Measurements from ENCODE around the gene CLDN7.
A peak's percentile ranks its signal among the peaks of the same experiment; 100 is the strongest.

The CLDN7 gene

GRCh38 chr17:7234083-7234951, 28.0 kb downstream of the CLDN7 start, which contains the start of gene DVL2:
DVL2 (minus strand) TSS chr17:7234517; CDS start chr17:7234262, 255 bp downstream.
- H3K4me2 ChIP-seq (ENCODE audit: low read length) = peak within 1 kb of the TSS; percentile 80
- peak within 1 kb of the TSS; percentile 34; the same call in 1 of the 2 replicates for H2AFZ ChIP-seq (ENCODE audit: low read depth, low read length)
- H3K27ac ChIP-seq (ENCODE audit: low read length) = peak within 1 kb of the TSS; percentile 58
- no peaks in the 10 kb centered on the region for H3K27me3 ChIP-seq (ENCODE audit: low read depth, low read length)
- TF ChIP-seq CTCF (IDR thresholded peaks at IDR 0.05; ENCODE audit: low read depth, low read length) = no peak
- TF ChIP-seq EZH2phosphoT487 (IDR thresholded peaks at IDR 0.05; ENCODE audit: low read depth) = no peak
- peaks cover 12% of the 10 kb centered on the region for H3K4me1 ChIP-seq (ENCODE audit: low read length)
- no peaks in the 10 kb centered on the region for H3K9me3 ChIP-seq (ENCODE audit: insufficient read depth, low read length)
- H3K4me3 ChIP-seq (ENCODE audit: low read length) = peak within 1 kb of the TSS; percentile 99
- peak within 1 kb of the TSS; percentile 90 for H3K9ac ChIP-seq (ENCODE audit: low read length)
- H3K79me2 ChIP-seq (ENCODE audit: low read length) = peaks cover 67% of the 10 kb centered on the region
- H4K20me1 ChIP-seq (ENCODE audit: insufficient read depth, low read length) = peaks cover 11% of the 10 kb centered on the region
- H3K36me3 ChIP-seq (replicated peaks; ENCODE audit: low read depth, low read length) = peaks cover 13% of the 10 kb centered on the region

- peaks cover 13% of the 10 kb centered on the region for H3K36me3 ChIP-seq (replicated peaks; ENCODE audit: low read depth, low read length)
- no peak overlapping the region for H2AFZ ChIP-seq (ENCODE audit: low read depth, low read length)
- peak overlapping the region; percentile 70 for H3K4me2 ChIP-seq (ENCODE audit: low read length)
- no peaks in the 10 kb centered on the region for H3K27me3 ChIP-seq (ENCODE audit: low read depth, low read length)
- peak overlapping the region; percentile 90 for H3K9ac ChIP-seq (ENCODE audit: low read length)
- no peaks in the 10 kb centered on the region for H3K9me3 ChIP-seq (ENCODE audit: insufficient read depth, low read length)
- peaks cover 61% of the 10 kb centered on the region for H3K79me2 ChIP-seq (ENCODE audit: low read length)
- peak overlapping the region; percentile 99 for H3K4me3 ChIP-seq (ENCODE audit: low read length)
- H3K4me1 ChIP-seq (ENCODE audit: low read length) = peaks cover 12% of the 10 kb centered on the region
- H4K20me1 ChIP-seq (ENCODE audit: insufficient read depth, low read length) = peaks cover 11% of the 10 kb centered on the region
- TF ChIP-seq CTCF (IDR thresholded peaks at IDR 0.05; ENCODE audit: low read depth, low read length) = no peak
- TF ChIP-seq EZH2phosphoT487 (IDR thresholded peaks at IDR 0.05; ENCODE audit: low read depth) = no peak
- peak overlapping the region; percentile 58 for H3K27ac ChIP-seq (ENCODE audit: low read length)
These were observed 28.6 kb downstream of the CLDN7 start for GRCh38 chr17:7233701-7234082.

GRCh38 chr17:7232114-7232513, 30.2 kb downstream of the CLDN7 start:
- H3K9ac ChIP-seq (ENCODE audit: low read length) = no peak overlapping the region
- no peaks in the 10 kb centered on the region for H3K9me3 ChIP-seq (ENCODE audit: insufficient read depth, low read length)
- no peak overlapping the region for H2AFZ ChIP-seq (ENCODE audit: low read depth, low read length)
- peaks cover 6% of the 10 kb centered on the region; the same call in 1 of the 2 replicates for H4K20me1 ChIP-seq (ENCODE audit: insufficient read depth, low read length)
- no peaks in the 10 kb centered on the region for H3K27me3 ChIP-seq (ENCODE audit: low read depth, low read length)
- H3K79me2 ChIP-seq (ENCODE audit: low read length) = peaks cover 46% of the 10 kb centered on the region
- no peak for TF ChIP-seq CTCF (IDR thresholded peaks at IDR 0.05; ENCODE audit: low read depth, low read length)
- no peak for TF ChIP-seq EZH2phosphoT487 (IDR thresholded peaks at IDR 0.05; ENCODE audit: low read depth)
- no peak overlapping the region for H3K4me3 ChIP-seq (ENCODE audit: low read length)
- H3K4me1 ChIP-seq (ENCODE audit: low read length) = peaks cover 7% of the 10 kb centered on the region
- H3K27ac ChIP-seq (ENCODE audit: low read length) = no peak overlapping the region
- no peak overlapping the region for H3K4me2 ChIP-seq (ENCODE audit: low read length)
- peaks cover 12% of the 10 kb centered on the region for H3K36me3 ChIP-seq (replicated peaks; ENCODE audit: low read depth, low read length)

GRCh38 chr17:7229504-7229903, 32.8 kb downstream of the CLDN7 start:
- TF ChIP-seq CTCF (IDR thresholded peaks at IDR 0.05; ENCODE audit: low read depth, low read length) = no peak
- no peak for TF ChIP-seq EZH2phosphoT487 (IDR thresholded peaks at IDR 0.05; ENCODE audit: low read depth)
- peaks cover 6% of the 10 kb centered on the region; the same call in 1 of the 2 replicates for H4K20me1 ChIP-seq (ENCODE audit: insufficient read depth, low read length)
- no peak overlapping the region for H3K27ac ChIP-seq (ENCODE audit: low read length)
- H3K4me2 ChIP-seq (ENCODE audit: low read length) = no peak overlapping the region
- H3K9me3 ChIP-seq (ENCODE audit: insufficient read depth, low read length) = no peaks in the 10 kb centered on the region
- H3K36me3 ChIP-seq (replicated peaks; ENCODE audit: low read depth, low read length) = no peaks in the 10 kb centered on the region
- H3K79me2 ChIP-seq (ENCODE audit: low read length) = peaks cover 32% of the 10 kb centered on the region
- H3K9ac ChIP-seq (ENCODE audit: low read length) = no peak overlapping the region
- no peaks in the 10 kb centered on the region for H3K27me3 ChIP-seq (ENCODE audit: low read depth, low read length)
- peaks cover 4% of the 10 kb centered on the region for H3K4me1 ChIP-seq (ENCODE audit: low read length)
- H2AFZ ChIP-seq (ENCODE audit: low read depth, low read length) = no peak overlapping the region
- no peak overlapping the region for H3K4me3 ChIP-seq (ENCODE audit: low read length)
